ENCODE measurements around the gene ADCY1.
A peak's percentile ranks its signal among the peaks of the same experiment; 100 is the strongest.

The ADCY1 gene

DNA sequence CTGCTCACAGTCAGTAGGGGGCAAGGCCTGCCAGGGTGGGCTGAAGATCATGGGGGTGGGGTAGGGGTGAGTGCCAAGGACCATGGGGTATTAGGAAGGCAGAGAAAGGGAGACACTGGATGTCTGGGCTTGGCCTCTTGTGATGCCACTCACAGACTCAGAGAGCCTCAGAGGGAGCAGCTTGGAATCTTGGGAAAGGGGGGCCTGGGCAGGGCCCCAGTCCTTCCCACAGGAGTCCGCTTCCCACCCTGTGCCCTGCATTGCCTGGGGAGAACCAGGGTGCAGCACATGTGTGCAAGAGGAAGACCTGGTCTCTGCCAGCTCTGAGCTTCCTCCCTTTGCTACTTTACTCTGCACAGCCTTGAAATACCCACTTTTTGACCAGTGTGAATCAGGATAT, 4.3 kb downstream of the ADCY1 start:
- DNase-seq, result no peak

DNA sequence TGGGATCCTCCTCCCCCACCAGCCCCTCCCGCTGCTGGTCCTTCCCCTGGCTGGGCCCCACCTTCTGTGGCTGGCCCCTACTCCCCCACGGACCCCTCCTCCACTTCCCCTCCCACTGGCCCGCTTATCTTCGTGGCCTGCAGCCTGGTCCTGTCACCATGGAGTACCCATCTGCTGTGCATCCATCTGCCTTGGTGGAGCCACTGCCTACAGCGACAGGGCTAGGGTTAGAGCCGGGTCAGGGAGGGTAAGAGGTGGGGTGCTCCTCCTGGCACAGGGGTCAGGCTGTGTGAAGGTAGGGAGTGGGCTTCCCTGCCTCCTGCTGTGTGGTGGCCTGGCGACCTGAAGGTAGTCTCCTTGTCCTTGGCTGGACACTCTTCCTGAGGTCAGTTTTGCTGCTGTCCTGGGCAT, 5.2 kb downstream of the ADCY1 start:
- DNase-seq, result peak; percentile 33

GRCh38 chr7:45580053-45580872, 6.1 kb downstream of the ADCY1 start:
- DNase-seq, result peak; percentile 41

- peak; percentile 18 for DNase-seq
These were observed 7.2 kb downstream of the ADCY1 start for GRCh38 chr7:45581271-45581780.

DNA sequence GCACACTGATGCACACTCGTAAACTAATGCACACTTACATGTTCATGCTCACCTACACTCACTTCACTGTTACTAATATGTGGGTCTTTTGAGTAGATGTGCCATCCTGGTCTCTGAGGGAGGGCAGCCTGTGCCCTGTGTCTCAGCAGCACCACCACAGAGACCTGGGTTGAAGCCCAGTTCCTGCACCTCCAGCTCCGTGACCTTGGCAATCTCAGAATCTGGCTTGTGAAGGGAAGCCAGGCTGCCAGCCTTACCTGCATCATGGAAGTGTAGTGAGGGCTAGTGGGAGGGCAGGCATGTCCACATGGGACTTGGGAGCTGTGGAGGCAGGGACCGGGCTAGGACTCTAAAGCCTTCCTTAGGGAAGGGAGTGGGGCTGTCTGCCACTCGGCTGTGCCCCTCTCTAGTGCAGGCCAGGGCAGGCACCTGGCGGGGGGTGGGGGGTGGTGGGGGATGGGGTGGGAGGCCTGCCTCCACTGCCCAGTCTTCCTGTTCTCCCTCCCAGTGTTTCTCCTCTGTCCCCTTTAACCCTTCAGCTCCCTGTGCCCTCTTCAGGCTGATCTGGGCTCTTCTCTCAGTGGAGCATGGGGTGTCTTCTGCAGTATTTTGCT, 8.1 kb downstream of the ADCY1 start:
- peak; percentile 7 for DNase-seq

DNA sequence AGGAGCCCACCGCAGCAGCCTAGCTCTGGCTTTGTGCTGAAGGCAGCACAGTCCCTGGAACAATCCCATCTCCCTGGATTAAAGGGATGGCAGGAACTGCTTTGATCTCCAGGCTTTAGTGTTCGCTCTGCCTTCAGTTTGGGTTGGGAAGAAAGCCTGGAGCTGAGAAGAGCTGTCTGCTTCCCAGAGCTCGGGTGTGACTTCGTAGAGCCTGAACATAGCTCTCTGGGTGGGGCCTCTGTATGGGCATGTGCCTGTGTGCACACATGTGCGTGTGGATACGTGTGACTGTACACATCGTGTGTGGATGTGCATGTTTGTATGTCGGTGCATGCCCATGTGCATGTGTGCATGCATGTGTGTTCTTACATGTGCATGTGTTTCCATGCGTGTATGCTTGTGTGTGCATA, 8.7 kb downstream of the ADCY1 start:
- DNase-seq, result peak; percentile 4

DNA sequence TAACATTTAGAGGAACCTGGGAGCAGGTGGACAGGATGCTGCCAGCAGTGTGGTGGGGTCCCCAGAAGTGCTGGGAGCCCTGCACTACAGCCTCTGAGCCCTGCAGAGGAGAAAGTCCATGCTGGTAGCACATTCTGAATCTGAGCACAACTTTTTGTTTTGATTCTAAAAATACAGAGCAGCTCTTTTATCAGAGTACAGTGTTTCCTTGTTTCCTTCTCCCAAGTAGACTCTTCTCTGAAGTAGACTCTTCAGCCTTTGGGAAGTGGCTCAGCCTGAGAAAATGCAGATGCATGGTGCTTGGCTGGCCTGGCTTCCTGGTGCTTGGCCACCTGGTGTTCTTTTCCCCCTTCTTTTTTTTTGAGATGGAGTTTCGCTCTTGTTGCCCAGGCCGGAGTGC, 9.1 kb downstream of the ADCY1 start:
- DNase-seq, result peak; percentile 7

GRCh38 chr7:45584261-45585210, 10.4 kb downstream of the ADCY1 start:
- DNase-seq, result peak; percentile 26

DNA sequence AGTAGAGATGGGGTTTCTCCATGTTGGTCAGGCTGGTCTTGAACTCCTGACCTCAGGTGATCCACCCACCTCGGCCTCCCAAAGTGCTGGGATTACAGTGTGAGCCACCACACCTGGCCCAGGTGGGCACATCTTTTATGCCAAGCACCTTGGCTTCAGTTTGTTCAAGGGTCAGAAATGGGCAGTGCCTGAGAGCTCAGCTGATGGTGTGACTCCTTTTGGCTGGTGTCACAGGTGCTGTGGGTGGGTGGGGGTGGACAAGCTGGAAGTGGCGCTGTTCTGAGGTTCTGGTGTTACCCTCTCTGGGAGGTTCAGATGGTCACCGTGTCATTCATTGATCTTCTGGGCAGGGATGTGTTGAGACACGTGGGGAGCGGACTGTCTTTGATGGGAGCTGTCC, 11.5 kb downstream of the ADCY1 start:
- DNase-seq, result no peak

- peak; percentile 37 for DNase-seq
These were observed 12.7 kb downstream of the ADCY1 start for GRCh38 chr7:45586542-45587520.

GRCh38 chr7:45588466-45588865, 14.3 kb downstream of the ADCY1 start:
- peak; percentile 21 for DNase-seq

GRCh38 chr7:45589061-45589460, 14.9 kb downstream of the ADCY1 start:
- DNase-seq, result peak; percentile 29

GRCh38 chr7:45589915-45590678, 15.9 kb downstream of the ADCY1 start:
- DNase-seq, result peak; percentile 16

- peak; percentile 29 for DNase-seq
These were observed 16.5 kb downstream of the ADCY1 start for GRCh38 chr7:45590679-45591057.

- DNase-seq, result peak; percentile 23
These were observed 17.1 kb downstream of the ADCY1 start for GRCh38 chr7:45591101-45591906.

DNA sequence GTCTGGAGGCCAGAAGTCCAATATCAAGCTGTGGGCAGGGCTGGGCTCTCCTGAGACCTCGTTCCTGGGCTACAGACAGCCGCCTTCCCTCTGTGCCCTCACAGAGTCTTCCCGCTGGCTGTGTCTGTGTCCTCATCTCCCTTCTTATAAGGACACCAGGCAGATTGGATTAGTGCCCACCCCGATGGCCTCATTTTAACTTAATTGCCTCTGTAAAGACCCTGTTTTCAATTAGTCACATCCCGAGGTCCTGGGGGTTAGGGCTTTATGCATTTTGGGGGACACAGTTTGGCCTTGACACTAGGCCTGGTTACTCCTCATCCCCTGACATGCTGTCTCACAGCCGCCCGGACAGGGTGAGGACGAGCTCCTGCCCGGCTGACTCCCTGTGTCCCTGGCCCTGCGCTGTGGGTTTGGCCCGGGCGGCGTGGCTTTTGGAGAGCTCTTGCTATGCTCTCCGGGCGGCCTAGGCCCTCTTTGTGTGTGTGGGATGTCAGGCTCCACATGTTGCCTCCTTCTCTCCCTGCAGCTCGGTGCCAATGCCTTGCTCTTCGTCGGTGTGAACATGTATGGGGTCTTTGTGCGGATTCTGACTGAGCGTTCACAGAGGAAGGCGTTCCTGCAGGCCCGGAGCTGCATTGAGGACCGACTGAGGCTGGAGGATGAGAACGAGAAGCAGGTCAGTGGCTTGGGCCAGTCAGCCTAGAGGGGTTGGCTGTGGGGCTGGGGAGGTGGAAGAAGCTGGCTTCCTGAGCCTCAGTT, 18.2 kb downstream of the ADCY1 start:
- peak; percentile 11 for DNase-seq

- DNase-seq, result peak; percentile 24
These were observed 19.0 kb downstream of the ADCY1 start for GRCh38 chr7:45593121-45593541.

- DNase-seq, result peak; percentile 16
These were observed 19.7 kb downstream of the ADCY1 start for GRCh38 chr7:45593877-45594276.
